Dedifferentiated amniotic fluid mesenchymal stem cell (primary cell): ENCODE measurements around the gene SEMA5A.
A peak's percentile ranks its signal among the peaks of the same experiment; 100 is the strongest.
"Not testable (repeated sequence)": the region's sequence is repeated elsewhere in the genome, so short reads cannot be mapped to it uniquely, and the experiment has no call there.

Source experiments
- DNase-seq: peaks from one replicate; pipeline ENCODE4 v3.0.0-alpha.2; 2016; ENCODE audit errors: extremely low spot score

The SEMA5A gene

DNA sequence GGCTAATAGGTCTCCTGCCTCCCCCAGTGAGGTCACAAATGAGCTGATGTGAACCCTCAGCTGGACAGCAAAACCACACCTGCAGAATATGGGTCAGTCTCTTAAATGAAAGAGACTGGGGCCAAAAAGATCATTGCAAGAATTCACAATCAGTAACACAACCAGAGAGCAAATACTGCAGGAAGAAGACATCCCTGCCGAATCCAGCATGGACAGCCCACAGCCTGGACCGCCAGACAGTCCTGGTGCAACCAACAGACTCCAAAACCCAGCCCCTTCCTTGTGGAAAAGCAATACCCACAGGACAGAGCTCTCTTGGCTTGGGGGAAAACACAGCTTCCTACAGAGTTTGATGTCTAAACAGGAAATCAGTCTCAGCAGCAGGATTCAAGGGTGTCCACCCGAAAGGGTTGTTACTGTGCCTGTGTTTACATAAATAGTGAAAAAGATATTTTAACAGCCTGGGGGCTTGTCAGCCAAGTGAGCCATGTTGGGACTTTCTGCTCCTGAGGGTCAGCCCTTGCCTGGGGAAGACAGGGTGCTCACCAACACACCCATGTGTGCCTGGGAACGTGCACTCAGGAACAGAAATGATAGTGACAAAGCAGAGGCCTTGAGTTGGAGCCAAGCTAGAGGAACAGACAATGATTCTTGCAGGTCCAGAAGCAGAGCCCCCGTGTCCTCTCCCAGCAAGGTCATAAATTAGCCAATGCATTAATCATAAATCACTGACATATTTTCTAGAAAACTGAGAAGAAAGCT, 106.2 kb downstream of the SEMA5A start:
- no peak for DNase-seq

DNA sequence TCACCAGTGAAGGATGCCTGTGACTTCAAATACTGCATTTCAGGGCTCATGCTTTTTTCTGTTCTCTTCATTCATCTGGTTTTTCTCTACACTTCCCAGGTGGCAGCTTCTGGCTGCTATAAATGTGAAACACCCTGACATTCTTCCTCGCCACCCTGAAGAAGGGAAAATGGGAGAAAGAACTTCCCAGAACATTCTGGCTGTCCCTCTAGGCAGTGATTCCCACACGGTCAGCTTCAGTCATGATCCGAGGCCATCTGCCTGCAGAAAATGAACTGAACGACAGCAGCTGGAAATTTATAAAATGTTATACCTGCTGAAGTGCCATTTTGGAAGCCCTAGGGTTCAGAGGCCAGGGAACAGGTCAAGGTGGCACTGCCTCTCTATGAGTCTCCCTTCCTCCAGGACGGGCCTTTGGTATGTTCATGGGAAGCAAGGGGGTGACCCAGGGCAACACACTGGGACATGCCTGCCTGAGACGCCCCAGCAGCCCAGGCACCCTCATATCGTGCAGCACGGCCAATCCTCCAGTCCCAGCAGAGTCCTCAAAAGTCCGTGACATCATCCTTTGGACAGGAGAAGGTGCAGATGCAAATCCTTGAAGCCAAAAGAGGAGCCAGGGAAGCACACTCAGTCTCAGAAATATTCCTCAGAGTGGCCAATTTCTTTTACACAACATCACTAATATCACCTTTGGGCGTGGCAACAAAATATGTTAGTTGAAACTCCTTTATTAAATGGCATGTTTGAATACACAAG, 107.1 kb downstream of the SEMA5A start:
- no peak for DNase-seq

DNA sequence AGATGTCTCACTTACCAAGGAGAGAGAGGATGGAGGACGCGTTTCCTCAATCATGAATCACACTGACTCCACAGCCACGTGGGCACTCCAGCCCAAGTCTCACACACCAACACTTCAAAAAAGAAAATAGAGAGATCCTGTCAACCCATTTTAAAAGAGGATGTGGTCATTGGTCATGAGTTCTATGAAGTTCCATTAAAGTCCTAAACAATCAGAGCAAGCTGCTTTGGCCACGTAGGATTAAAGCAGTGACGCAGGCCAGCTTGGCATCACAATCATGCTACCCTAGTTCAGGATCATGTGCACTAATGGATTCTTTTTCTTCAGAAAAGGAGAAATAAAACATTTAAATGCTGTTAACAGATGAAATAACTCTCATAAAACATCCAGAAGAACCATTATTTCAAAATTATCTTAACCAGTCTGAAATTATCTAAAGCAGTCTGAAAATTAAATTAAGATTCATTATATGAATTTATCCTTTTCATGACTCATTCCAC, 108.1 kb downstream of the SEMA5A start:
- peak; percentile 28 for DNase-seq

GRCh38 chr5:9431496-9432258, 114.2 kb downstream of the SEMA5A start:
- peak; percentile 28 for DNase-seq

GRCh38 chr5:9431151-9431495, 114.8 kb downstream of the SEMA5A start:
- no peak for DNase-seq

GRCh38 chr5:9430306-9430705, 115.6 kb downstream of the SEMA5A start:
- no peak for DNase-seq

- DNase-seq, result no peak
Measured at GRCh38 chr5:9429691-9430215, 116.1 kb downstream of the SEMA5A start.

DNA sequence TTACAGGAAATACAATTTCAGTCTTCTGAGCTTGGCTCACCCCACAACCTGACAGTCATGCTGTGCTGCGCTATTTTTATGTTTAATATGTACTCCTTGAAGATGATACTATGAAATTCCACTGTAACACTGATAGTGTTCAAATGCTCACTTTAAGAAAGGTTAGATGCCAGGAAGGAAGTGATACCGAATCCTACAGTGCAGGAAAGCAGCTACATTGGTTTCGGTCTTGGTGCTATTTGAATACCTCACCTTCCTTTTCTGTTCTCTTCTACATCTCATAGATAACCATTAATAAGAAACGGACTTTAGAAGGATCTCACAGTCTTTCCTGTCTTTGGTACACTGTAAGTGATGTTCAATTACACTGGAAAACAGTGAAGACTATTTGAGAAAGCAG, 117.6 kb downstream of the SEMA5A start:
- DNase-seq, result no peak

- no peak for DNase-seq
Measured at GRCh38 chr5:9425710-9426109, 120.2 kb downstream of the SEMA5A start.

DNA sequence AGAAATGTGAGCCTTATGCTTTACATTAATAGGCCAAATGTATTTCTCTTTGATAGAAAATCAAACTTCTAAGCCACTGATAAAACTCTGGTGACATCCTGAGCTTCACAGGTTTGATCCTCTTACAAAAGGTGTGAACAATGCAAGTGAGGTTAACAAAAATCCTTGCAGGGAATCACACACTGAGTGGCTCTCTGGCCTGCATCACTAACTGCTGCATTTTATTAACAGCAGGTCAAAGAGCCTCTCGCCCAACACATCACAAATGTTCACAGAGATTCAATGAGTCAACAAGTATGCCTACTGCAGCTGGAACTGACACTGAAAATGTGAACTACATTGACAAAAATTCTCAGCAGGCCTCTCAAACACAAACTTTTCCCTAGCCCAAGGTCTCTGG, 122.3 kb downstream of the SEMA5A start:
- DNase-seq, result no peak

DNA sequence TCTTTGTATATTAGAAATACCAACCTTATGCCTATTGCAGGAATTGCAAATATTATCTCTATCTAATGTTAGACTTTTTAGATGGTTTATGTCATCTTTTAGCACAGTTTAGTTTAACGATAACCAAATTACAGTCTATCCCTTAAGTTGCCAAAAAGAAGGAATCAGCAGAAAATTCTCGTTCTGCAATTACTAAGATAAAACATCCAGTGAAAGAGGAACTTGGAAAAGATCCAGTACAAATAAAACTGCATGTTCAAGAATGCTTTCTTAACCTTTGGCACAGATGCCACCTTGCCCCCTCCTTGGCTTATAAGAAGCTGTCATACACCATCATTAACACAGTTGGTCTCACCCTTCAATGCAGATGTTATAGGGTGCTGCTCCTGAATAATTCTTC, 124.0 kb downstream of the SEMA5A start:
- DNase-seq, result no peak

- DNase-seq, result no peak
Measured at GRCh38 chr5:9419794-9420193, 126.1 kb downstream of the SEMA5A start.

DNA sequence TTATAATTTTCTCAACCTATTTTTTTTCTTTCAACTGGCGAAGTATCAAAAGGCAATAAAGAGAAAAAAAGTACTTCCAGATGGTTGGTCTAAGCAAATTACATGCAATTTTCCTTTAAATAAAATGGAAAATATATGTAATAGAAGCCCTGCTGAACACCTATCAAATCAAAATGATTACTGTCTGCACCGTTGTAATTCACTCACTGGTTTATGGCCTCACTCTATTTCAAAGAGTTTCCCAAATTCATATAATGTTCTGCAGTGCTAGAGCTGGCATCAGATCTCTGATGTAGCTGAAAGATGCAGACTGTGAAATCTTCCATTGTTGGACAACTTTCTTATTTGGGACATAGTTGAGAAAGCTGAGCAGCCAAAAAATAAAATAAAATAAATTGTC, 130.3 kb downstream of the SEMA5A start:
- no peak for DNase-seq

- DNase-seq, result no peak
Measured at GRCh38 chr5:9415091-9415490, 130.8 kb downstream of the SEMA5A start.

GRCh38 chr5:9411142-9411541, 134.7 kb downstream of the SEMA5A start:
- no peak for DNase-seq

GRCh38 chr5:9409413-9409960, 136.4 kb downstream of the SEMA5A start:
- DNase-seq, result no peak

GRCh38 chr5:9408964-9409363, 136.9 kb downstream of the SEMA5A start:
- no peak for DNase-seq

DNA sequence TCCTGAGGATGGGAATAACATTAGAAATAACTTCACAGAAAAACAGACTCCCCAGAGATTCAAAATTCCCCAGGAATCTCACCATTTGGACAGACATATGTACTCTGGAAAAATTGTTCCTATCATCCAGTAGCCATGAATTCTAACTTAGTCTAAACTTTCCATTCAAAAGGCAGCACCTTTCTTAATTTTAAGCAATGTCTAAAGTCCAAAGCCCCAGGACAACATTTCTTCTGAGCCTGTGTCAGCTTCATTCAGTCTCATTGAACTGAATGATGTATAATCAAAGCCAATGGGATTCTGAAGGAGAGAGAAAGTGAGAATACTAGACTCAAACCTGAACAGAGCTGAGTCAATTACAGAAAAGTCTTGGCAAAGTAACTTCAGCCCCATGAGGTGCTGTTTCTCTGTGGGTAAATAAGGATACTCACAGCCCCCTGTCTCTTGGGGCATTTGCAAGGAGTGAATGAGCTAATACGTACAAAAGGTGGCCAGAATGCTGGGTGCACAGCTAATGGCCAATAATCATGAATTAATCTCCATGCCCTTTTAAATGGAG, 140.6 kb downstream of the SEMA5A start:
- DNase-seq, result no peak

DNA sequence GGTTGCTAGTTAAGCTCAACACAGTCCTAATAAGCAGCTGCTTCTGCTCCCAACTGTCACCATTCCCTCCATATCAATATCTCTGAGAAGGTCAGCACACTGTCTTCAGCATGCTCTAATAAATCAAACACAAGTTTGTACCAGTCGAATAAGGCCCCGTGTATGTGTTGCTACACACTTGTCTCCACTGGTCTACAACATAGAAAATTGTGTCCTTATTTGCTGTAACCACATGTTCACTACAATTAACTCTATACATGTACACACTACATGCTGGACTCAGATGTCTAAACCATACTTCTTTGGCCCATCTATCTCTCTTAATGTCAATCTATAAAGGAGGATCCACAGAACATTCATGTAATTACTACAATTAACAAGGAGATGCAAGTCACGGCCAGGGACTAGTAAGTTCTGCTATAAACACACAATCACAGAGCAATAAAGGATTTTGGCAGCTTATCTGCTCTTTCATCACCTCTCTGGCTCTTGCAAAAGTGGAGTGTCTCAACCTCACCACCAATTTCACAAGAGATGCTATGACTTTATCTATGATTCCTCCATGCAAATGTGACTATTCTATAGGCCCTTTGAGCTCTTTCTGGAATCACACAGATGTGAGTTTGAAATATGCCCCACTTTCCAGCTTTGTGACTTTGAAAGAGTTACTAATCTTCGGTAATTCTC, 143.9 kb downstream of the SEMA5A start:
- no peak for DNase-seq

- DNase-seq, result not testable (repeated sequence)
Measured at GRCh38 chr5:9399783-9400182, 146.1 kb downstream of the SEMA5A start.

DNA sequence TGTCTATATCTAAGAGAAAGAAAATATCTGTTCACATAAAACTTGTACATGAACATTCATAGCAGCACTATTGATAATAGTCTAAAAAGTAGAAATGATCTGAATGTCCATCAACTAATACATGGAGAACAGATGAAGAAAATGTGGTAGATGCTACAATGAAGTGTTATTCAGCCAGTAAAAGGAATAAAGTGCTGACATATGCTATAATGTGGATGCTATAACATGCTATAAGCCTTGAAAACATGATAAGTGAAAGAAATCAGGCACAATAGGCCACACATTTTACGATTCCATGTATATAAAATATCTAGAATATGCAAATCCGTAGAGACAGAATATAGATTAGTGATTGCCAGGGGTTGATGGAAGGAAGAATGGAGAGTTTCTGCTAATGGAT, 146.8 kb downstream of the SEMA5A start:
- no peak for DNase-seq
